CD4-positive, CD25-positive, alpha-beta regulatory T cell (primary cell): ENCODE results near the gene MB21D2. TPM values are rescaled to one million over a fixed set of nuclear protein-coding genes. Genes with fewer than 3 reads are reported as not detected.
A peak's percentile ranks its signal among the peaks of the same experiment; 100 is the strongest.

Source experiments
- ATAC-seq, 2 donors: fragments of 150-1000 bp; cut with Tn5 transposase; one replicate each; pipeline ENCODE4 v1.10.0; 2021; ENCODE audit warnings: low read depth in 2 of 2, moderate number of reproducible peaks in 2 of 2, moderate library complexity in 1 of 2
- DNase-seq, 3 donors: peaks; one replicate each; pipeline versions ENCODE4 v3.0.0 to v3.0.0-alpha.2; 2012 to 2022; ENCODE audit warnings: mixed read lengths in 1 of 3
- H3K27ac ChIP-seq: one replicate; pipeline ENCODE4 v1.7.0; 2013; ENCODE audit warnings: mild to moderate bottlenecking, low read length; ENCODE audit not compliant: insufficient read depth, poor library complexity, severe bottlenecking
- H3K27me3 ChIP-seq: one replicate; pipeline ENCODE4 v1.7.0; 2013; ENCODE audit warnings: low read length; ENCODE audit not compliant: control insufficient read depth, insufficient read depth
- H3K36me3 ChIP-seq: one replicate; pipeline ENCODE4 v1.7.0; 2013; ENCODE audit warnings: mild to moderate bottlenecking, low read length, moderate library complexity; ENCODE audit not compliant: control insufficient read depth, insufficient read depth
- H3K4me1 ChIP-seq: 2 replicates; pipeline ENCODE4 v1.7.0; 2013; ENCODE audit warnings: mild to moderate bottlenecking, low read length; ENCODE audit not compliant: insufficient read depth, control insufficient read depth, poor library complexity, severe bottlenecking
- H3K4me3 ChIP-seq: one replicate; pipeline ENCODE4 v1.7.0; 2013; ENCODE audit warnings: low read depth, mild to moderate bottlenecking, low read length, moderate library complexity
- H3K9me3 ChIP-seq, 2 experiments: 1 replicate in 1 of 2; 2 replicates in 1 of 2; pipeline ENCODE4 v1.7.0; 2013; ENCODE audit warnings: low read length in 2 of 2, mild to moderate bottlenecking in 1 of 2, moderate library complexity in 1 of 2; ENCODE audit not compliant: control insufficient read depth in 2 of 2
- H3K27ac Mint-ChIP-seq, 3 donors: one replicate each; pipeline ENCODE4 v1.8.0; 2020 to 2022; ENCODE audit warnings: mild to moderate bottlenecking in 3 of 3, mixed read lengths in 3 of 3, moderate library complexity in 2 of 3
- H3K27me3 Mint-ChIP-seq: one replicate; pipeline ENCODE4 v1.8.0; 2022; ENCODE audit warnings: mild to moderate bottlenecking, mixed read lengths
- H3K36me3 Mint-ChIP-seq: one replicate; pipeline ENCODE4 v1.8.0; 2020; ENCODE audit warnings: mixed read lengths
- H3K4me1 Mint-ChIP-seq, 4 donors: one replicate each; pipeline ENCODE4 v1.8.0; 2020 to 2022; ENCODE audit warnings: mixed read lengths in 4 of 4, mild to moderate bottlenecking in 1 of 4
- H3K4me3 Mint-ChIP-seq, 4 donors: one replicate each; pipeline ENCODE4 v1.8.0; 2020 to 2022; ENCODE audit warnings: mild to moderate bottlenecking in 4 of 4, mixed read lengths in 4 of 4, moderate library complexity in 3 of 4
- H3K9me3 Mint-ChIP-seq, 7 donors: one replicate each; pipeline ENCODE4 v1.8.0; 2020 to 2022; ENCODE audit warnings: mixed read lengths in 7 of 7, mild to moderate bottlenecking in 3 of 7, moderate library complexity in 2 of 7
- polyA plus RNA-seq, 4 donors: library from polyadenylated mRNA; unstranded; fragments of 300-500 nt; fragmentation: Illumina TruSeq; gene quantifications; one replicate each; pipeline ENCODE4 v1.2.3, GENCODE V29; 2021
- total RNA-seq: library from RNA; stranded (reverse); gene quantifications from one replicate; pipeline ENCODE4 v1.2.3, GENCODE V29; 2022

MB21D2 gene
- total and polyA plus RNA-seq, 5 donors from 2014 or later: 2.6 to 10.8 (median 3.3) TPM

GRCh38 chr3:192920411-192920810 is 2.8 kb upstream of the MB21D2 start:
- H3K4me1 Mint-ChIP-seq: peaks cover 0 to 25% (median 14%) of the 10 kb centered on the region in 4 donors

GRCh38 chr3:192919901-192920300 is 2.2 kb upstream of the MB21D2 start:
- DNase-seq: no peak
- Histone ChIP-seq H3K9me3 (no peaks in the 10 kb centered on the region), H3K4me1 (peaks cover 24% of the 10 kb centered on the region), H3K4me3 (no peak overlapping the region), H3K27me3 (peaks cover 12% of the 10 kb centered on the region), H3K27ac (no peak overlapping the region), H3K36me3 (no peaks in the 10 kb centered on the region)
- peaks cover 0 to 30% (median 16%) of the 10 kb centered on the region in 4 donors for H3K4me1 Mint-ChIP-seq
- H3K27ac Mint-ChIP-seq: peak overlapping the region in 1 of 3 donors; percentile 15
- H3K9me3 Mint-ChIP-seq: peaks cover 0 to 8% (median 0%) of the 10 kb centered on the region in 7 donors
- no peak for ATAC-seq
- no peaks in the 10 kb centered on the region for H3K36me3 Mint-ChIP-seq
- peak overlapping the region in 2 of 4 donors; percentile 9 to 43 for H3K4me3 Mint-ChIP-seq
- H3K27me3 Mint-ChIP-seq: peaks cover 37% of the 10 kb centered on the region

More at GRCh38 chr3:192920411-192920810, 2.8 kb upstream of the MB21D2 start:
- Mint-ChIP-seq H3K27ac (peak overlapping the region in 1 of 3 donors; percentile 15), H3K9me3 (peaks cover 0 to 8% (median 0%) of the 10 kb centered on the region in 7 donors), H3K36me3 (no peaks in the 10 kb centered on the region), H3K27me3 (peaks cover 33% of the 10 kb centered on the region), H3K4me3 (peak overlapping the region in 1 of 4 donors; percentile 43)
- DNase-seq (no peak), ATAC-seq (no peak)
- H3K4me1 ChIP-seq: peaks cover 18% of the 10 kb centered on the region
- H3K27ac ChIP-seq: no peak overlapping the region
- H3K9me3 ChIP-seq: no peaks in the 10 kb centered on the region
- no peak overlapping the region for H3K4me3 ChIP-seq
- H3K36me3 ChIP-seq: no peaks in the 10 kb centered on the region
- peaks cover 10% of the 10 kb centered on the region for H3K27me3 ChIP-seq

- peak overlapping the region; percentile 60 for H3K27ac ChIP-seq
- H3K36me3 ChIP-seq: no peaks in the 10 kb centered on the region
- ATAC-seq (no peak), DNase-seq (no peak)
- peaks cover 46% of the 10 kb centered on the region for H3K27me3 Mint-ChIP-seq
- H3K27ac Mint-ChIP-seq: peak overlapping the region; percentile 78 to 92 (median 89)
- H3K4me1 ChIP-seq: peaks cover 28% of the 10 kb centered on the region
- no peaks in the 10 kb centered on the region for H3K36me3 Mint-ChIP-seq
- H3K27me3 ChIP-seq: peaks cover 14% of the 10 kb centered on the region
- H3K9me3 Mint-ChIP-seq: peaks cover 0 to 8% (median 0%) of the 10 kb centered on the region in 7 donors
- H3K9me3 ChIP-seq: no peaks in the 10 kb centered on the region
- peak overlapping the region; percentile 67 for H3K4me3 ChIP-seq
- peak overlapping the region; percentile 90 to 99 (median 94) for H3K4me3 Mint-ChIP-seq
- peaks cover 0 to 37% (median 22%) of the 10 kb centered on the region in 4 donors for H3K4me1 Mint-ChIP-seq
Measured at GRCh38 chr3:192918275-192918588, 576 bp upstream of the MB21D2 start.

GRCh38 chr3:192917028-192917403 is 640 bp downstream of the MB21D2 start:
- peak overlapping the region; percentile 90 to 98 (median 94) for H3K4me3 Mint-ChIP-seq
- peak; percentile 35 to 44 for ATAC-seq
- H3K4me3 ChIP-seq: peak overlapping the region; percentile 92

GRCh38 chr3:192916371-192917027 is 1.2 kb downstream of the MB21D2 start:
- Histone ChIP-seq H3K4me3 (peak overlapping the region; percentile 92), H3K4me1 (peaks cover 28% of the 10 kb centered on the region), H3K9me3 (no peaks in the 10 kb centered on the region), H3K36me3 (no peaks in the 10 kb centered on the region), H3K27ac (peak overlapping the region; percentile 51), H3K27me3 (peaks cover 14% of the 10 kb centered on the region)
- Mint-ChIP-seq H3K4me3 (peak overlapping the region; percentile 90 to 98 (median 94)), H3K4me1 (peaks cover 0 to 47% (median 22%) of the 10 kb centered on the region in 4 donors), H3K27me3 (peaks cover 46% of the 10 kb centered on the region), H3K9me3 (peaks cover 0 to 8% (median 0%) of the 10 kb centered on the region in 7 donors), H3K36me3 (no peaks in the 10 kb centered on the region), H3K27ac (peak overlapping the region; percentile 78 to 92 (median 87))
- DNase-seq: no peak
- no peak for ATAC-seq

More at GRCh38 chr3:192917028-192917403, 640 bp downstream of the MB21D2 start:
- Histone ChIP-seq H3K36me3 (no peaks in the 10 kb centered on the region), H3K4me1 (peaks cover 28% of the 10 kb centered on the region), H3K27ac (peak overlapping the region; percentile 51), H3K27me3 (peaks cover 14% of the 10 kb centered on the region), H3K9me3 (no peaks in the 10 kb centered on the region)
- peak; percentile 7 to 62 (median 42) for DNase-seq
- Mint-ChIP-seq H3K36me3 (no peaks in the 10 kb centered on the region), H3K4me1 (peaks cover 0 to 47% (median 22%) of the 10 kb centered on the region in 4 donors), H3K27ac (peak overlapping the region; percentile 78 to 92 (median 87)), H3K27me3 (peaks cover 46% of the 10 kb centered on the region), H3K9me3 (peaks cover 0 to 8% (median 0%) of the 10 kb centered on the region in 7 donors)

- peaks cover 28% of the 10 kb centered on the region for H3K4me1 ChIP-seq
- no peak overlapping the region for H3K27ac ChIP-seq
- ATAC-seq (no peak), DNase-seq (no peak)
- H3K9me3 ChIP-seq: no peaks in the 10 kb centered on the region
- H3K36me3 ChIP-seq: no peaks in the 10 kb centered on the region
- Mint-ChIP-seq H3K9me3 (peaks cover 0 to 8% (median 0%) of the 10 kb centered on the region in 7 donors), H3K4me1 (peaks cover 0 to 47% (median 22%) of the 10 kb centered on the region in 4 donors), H3K4me3 (peak overlapping the region; percentile 90 to 98 (median 94)), H3K36me3 (no peaks in the 10 kb centered on the region), H3K27ac (peak overlapping the region in 1 of 3 donors; percentile 92), H3K27me3 (peaks cover 46% of the 10 kb centered on the region)
- peaks cover 14% of the 10 kb centered on the region for H3K27me3 ChIP-seq
- peak overlapping the region; percentile 67 for H3K4me3 ChIP-seq
Measured at GRCh38 chr3:192915722-192916121, 1.9 kb downstream of the MB21D2 start.

- Mint-ChIP-seq H3K4me3 (peak overlapping the region in 3 of 4 donors; percentile 65 to 98 (median 90)), H3K27ac (peak overlapping the region in 1 of 3 donors; percentile 92), H3K27me3 (peaks cover 46% of the 10 kb centered on the region), H3K9me3 (peaks cover 0 to 8% (median 0%) of the 10 kb centered on the region in 7 donors), H3K36me3 (no peaks in the 10 kb centered on the region), H3K4me1 (peaks cover 0 to 47% (median 22%) of the 10 kb centered on the region in 4 donors)
- H3K36me3 ChIP-seq: no peaks in the 10 kb centered on the region
- H3K9me3 ChIP-seq: no peaks in the 10 kb centered on the region
- DNase-seq: peak in 1 of 3 donors; percentile 38
- peak overlapping the region; percentile 67 for H3K4me3 ChIP-seq
- no peak overlapping the region for H3K27ac ChIP-seq
- peaks cover 14% of the 10 kb centered on the region for H3K27me3 ChIP-seq
- ATAC-seq: no peak
- peaks cover 28% of the 10 kb centered on the region for H3K4me1 ChIP-seq
Measured at GRCh38 chr3:192915304-192915703, 2.4 kb downstream of the MB21D2 start.
